Stimulated activated CD8-positive, alpha-beta memory T cell treated with anti-CD3 and anti-CD28 coated beads, Interleukin-2, amount 100 ng/mL, for 1 hour (primary cell): ENCODE data around the gene RUSC2.
"Not testable (repeated sequence)": the region's sequence is repeated elsewhere in the genome, so short reads cannot be mapped to it uniquely, and the experiment has no call there.

ENCODE experiments used
- DNase-seq, 2 donors: peaks; one replicate each; pipeline ENCODE4 v3.0.0-alpha.2; 2020; ENCODE audit warnings: low read depth in 2 of 2

RUSC2 gene

GRCh38 chr9:35523556-35523955 is 33.6 kb downstream of the RUSC2 start:
- not testable (repeated sequence) for DNase-seq

- DNase-seq: no peak
These were observed 36.3 kb downstream of the RUSC2 start for GRCh38 chr9:35526087-35526801.

GRCh38 chr9:35529161-35529823 is 39.4 kb downstream of the RUSC2 start:
- DNase-seq: no peak

GRCh38 chr9:35533398-35533797 is 43.5 kb downstream of the RUSC2 start:
- DNase-seq: no peak

GRCh38 chr9:35534921-35535320 is 45.0 kb downstream of the RUSC2 start:
- not testable (repeated sequence) for DNase-seq

- no peak for DNase-seq
These were observed 48.0 kb downstream of the RUSC2 start for GRCh38 chr9:35537913-35538312.

- DNase-seq: no peak
These were observed 48.7 kb downstream of the RUSC2 start for GRCh38 chr9:35538361-35539234.
